HEK293 (cell line): ENCODE measurements around the gene PTPRG.

Experiments
- EGR2 ChIP-seq: fragments of 450-650 bp; formaldehyde crosslinking; IDR thresholded peaks from 2 replicates; pipeline ENCODE4 v1.5.1; 2016; ENCODE audit warnings: low read depth, missing biosample characterization, missing genetic modification characterization
- INSM2 ChIP-seq: fragments of 450-650 bp; formaldehyde crosslinking; IDR thresholded peaks from 2 replicates; pipeline ENCODE4 v1.5.1; 2016; ENCODE audit warnings: missing biosample characterization, missing genetic modification characterization
- MYNN ChIP-seq: fragments of 450-650 bp; formaldehyde crosslinking; IDR thresholded peaks from 2 replicates; pipeline ENCODE4 v1.5.1; 2016; ENCODE audit warnings: missing biosample characterization, missing genetic modification characterization, borderline replicate concordance
- RBAK ChIP-seq: fragments of 450-650 bp; formaldehyde crosslinking; IDR thresholded peaks from 2 replicates; pipeline ENCODE4 v1.5.1; 2016; ENCODE audit warnings: missing biosample characterization, missing genetic modification characterization
- REPIN1 ChIP-seq: fragments of 450-650 bp; formaldehyde crosslinking; IDR thresholded peaks from 2 replicates; pipeline ENCODE4 v1.5.1; 2017; ENCODE audit warnings: missing biosample characterization, missing genetic modification characterization, low read depth
- ZNF549 ChIP-seq: fragments of 450-650 bp; IDR thresholded peaks from 2 replicates; pipeline ENCODE4 v1.5.1; 2018; ENCODE audit warnings: missing biosample characterization, missing genetic modification characterization, mild to moderate bottlenecking, inconsistent platforms, moderate library complexity
- ZNF621 ChIP-seq: fragments of 450-650 bp; formaldehyde crosslinking; IDR thresholded peaks from 2 replicates; pipeline ENCODE4 v1.5.1; 2017; ENCODE audit warnings: missing biosample characterization, missing genetic modification characterization
- ZNF843 ChIP-seq: fragments of 450-650 bp; formaldehyde crosslinking; IDR thresholded peaks from 2 replicates; pipeline ENCODE4 v1.5.1; 2016; ENCODE audit warnings: missing biosample characterization, missing genetic modification characterization
- TF ChIP-seq, protein P1 (sequence below): fragments of 450-650 bp; formaldehyde crosslinking; IDR thresholded peaks from 2 replicates; pipeline ENCODE4 v1.5.1; 2016; ENCODE audit warnings: missing biosample characterization, missing genetic modification characterization

Gene PTPRG

DNA sequence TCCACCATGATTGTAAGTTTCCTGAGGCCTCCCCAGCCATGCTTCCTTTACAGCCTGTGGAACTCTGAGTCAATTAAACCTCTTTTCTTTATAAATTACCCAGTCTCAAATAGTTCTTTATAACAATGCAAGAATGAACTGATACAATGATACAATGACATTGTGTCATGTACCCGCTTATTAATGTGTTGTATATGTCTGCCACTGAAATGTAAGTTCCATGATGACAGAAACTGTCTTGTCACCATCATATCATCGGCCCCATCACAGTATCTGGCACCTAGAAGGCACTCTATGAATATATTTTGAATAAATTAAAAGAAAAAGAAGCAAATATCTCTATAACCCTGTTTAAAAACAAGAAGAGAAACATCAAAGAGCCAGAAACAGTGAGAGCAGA lies 782.4 kb downstream of the PTPRG start (continued):
- no peak for TF ChIP-seq ZNF843 (tag by site-specific recombination)
- TF ChIP-seq REPIN1 (tag by site-specific recombination) = no peak
- TF ChIP-seq ZNF549 = no peak
- TF ChIP-seq, protein P1, sequence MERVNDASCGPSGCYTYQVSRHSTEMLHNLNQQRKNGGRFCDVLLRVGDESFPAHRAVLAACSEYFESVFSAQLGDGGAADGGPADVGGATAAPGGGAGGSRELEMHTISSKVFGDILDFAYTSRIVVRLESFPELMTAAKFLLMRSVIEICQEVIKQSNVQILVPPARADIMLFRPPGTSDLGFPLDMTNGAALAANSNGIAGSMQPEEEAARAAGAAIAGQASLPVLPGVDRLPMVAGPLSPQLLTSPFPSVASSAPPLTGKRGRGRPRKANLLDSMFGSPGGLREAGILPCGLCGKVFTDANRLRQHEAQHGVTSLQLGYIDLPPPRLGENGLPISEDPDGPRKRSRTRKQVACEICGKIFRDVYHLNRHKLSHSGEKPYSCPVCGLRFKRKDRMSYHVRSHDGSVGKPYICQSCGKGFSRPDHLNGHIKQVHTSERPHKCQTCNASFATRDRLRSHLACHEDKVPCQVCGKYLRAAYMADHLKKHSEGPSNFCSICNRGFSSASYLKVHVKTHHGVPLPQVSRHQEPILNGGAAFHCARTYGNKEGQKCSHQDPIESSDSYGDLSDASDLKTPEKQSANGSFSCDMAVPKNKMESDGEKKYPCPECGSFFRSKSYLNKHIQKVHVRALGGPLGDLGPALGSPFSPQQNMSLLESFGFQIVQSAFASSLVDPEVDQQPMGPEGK (tag by site-specific recombination) = no peak
- no peak for TF ChIP-seq RBAK
- no peak for TF ChIP-seq ZNF621 (tag by site-specific recombination)
- no peak for TF ChIP-seq EGR2 (tag by site-specific recombination)
- no peak for TF ChIP-seq INSM2 (tag by site-specific recombination)
- TF ChIP-seq MYNN (tag by site-specific recombination) = no peak
- TF ChIP-seq, all 188 proteins: peak for 0
